ENCODE results near the gene TRIM43.
"Not testable (repeated sequence)": the region's sequence is repeated elsewhere in the genome, so short reads cannot be mapped to it uniquely, and the experiment has no call there.

TRIM43 gene

DNA sequence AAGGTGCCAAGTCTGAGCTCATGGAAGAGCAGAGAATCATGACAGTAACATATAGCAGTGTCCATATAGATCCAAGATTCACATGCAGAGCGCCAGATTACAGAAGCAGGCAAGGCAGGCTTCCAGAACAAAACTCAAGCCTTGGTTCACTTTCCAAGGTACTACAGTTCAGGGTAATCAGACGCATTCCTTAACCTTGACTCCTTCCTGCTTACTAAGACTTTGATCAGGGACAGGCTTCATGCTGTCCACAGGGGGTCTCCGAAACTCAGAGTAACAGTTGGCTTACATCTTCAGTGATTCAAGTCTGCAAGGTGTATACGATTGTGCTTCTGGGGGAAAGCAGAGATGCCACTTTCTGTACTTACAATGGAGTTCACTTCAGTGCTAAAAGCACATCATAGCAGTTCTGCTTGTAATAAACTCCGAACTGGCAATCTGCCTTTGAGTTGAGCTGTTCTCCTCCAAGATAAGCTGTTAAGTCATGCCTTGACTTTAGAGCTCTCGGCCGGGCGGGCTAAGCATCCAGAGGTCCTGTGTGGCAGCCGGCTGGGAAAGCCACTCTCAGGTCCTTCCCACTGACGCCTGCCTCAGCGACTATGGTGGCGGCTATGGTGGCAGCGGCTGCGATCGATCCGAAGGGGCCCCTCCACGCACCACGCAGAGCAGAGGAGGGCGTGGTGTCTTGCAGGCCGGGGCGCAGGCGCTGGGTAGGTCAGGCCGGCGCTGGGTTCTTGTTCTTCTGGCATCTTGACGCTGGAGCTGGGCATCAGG lies 48.9 kb downstream of the TRIM43 start:
- peak; percentile 88 for FAIRE-seq

DNA sequence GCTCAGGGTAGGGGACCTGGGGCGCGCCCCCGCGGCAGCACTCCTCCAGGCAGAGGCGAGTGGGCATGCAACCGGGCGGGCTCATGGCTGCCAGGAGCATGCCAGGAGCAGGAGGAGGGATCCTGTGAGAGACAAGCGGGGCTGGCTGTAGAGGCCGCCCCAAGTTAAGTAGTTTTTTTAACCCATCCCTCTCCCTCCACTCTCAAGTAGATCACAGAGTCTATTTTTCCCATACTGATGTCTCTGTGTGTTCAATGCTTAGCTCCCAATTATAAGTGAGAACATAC lies 49.4 kb downstream of the TRIM43 start:
- not testable (repeated sequence) for DNase-seq (ENCODE audit: insufficient read length, low spot score); FAIRE-seq

More for the DNA sequence above, 48.9 kb downstream of the TRIM43 start:
- not testable (repeated sequence) for DNase-seq (ENCODE audit: insufficient read length, low spot score)

DNA sequence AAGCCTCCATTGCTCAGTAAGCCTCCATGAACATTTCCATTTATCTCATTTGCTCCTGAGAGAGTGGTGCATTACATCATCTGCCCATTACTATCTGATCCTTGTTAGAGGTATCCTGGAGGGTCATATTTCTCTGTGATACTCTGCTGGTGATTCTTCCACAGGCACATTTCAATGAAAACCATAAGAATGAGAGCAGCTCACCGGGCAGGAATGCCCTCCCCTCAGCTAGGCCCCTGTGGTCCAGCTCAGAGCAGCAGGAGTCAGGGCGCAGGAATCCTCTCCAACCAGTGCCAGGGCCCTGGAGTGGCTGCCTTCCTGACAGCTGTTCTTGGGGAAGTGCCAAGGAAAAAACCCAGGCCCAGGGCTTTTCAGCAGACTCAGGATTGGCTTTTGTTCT lies 50.0 kb downstream of the TRIM43 start:
- FAIRE-seq = peak; percentile 99

DNA sequence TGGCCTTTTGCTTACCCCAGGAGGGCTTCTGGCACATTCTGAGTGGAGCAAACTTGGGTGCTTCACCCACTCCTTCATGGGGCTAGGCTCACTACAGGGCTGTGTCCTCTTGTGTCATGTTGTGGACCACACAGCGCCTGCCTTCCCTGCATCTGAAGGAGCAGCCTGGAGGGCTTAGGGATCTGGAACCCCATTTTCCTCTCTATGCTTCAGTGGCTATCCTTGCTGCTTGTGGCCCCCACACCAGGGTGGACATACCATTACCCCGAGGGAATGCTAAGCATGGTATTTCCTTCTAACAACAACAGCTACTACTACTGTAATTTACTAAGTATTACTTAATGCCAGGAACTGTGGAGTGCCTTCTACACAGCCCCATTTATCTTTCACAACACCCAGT lies 50.6 kb downstream of the TRIM43 start:
- FAIRE-seq = peak; percentile 46
- not testable (repeated sequence) for DNase-seq (ENCODE audit: insufficient read length, low spot score)

More for the DNA sequence above, 50.0 kb downstream of the TRIM43 start:
- DNase-seq (ENCODE audit: insufficient read length, low spot score) = not testable (repeated sequence)

DNA sequence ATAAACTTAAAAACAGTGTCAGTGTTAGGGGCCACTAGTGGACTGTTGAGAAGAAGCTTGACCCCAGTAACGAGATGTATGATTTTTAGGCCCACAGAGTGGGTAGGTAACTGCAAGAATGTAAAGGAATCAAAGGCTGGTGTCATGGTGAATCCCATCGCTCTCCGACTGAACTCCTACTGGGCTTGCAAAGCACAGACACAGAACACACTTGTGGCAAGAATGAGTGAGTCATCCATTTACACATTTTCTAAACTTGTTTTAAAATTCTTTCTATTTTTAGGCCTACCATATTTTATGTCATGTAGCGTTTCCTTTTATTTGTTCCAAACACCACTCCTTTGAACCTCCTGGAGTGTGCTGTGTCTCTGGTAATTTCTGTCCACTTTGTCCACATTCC lies 51.1 kb downstream of the TRIM43 start:
- not testable (repeated sequence) for DNase-seq (ENCODE audit: insufficient read length, low spot score)

DNA sequence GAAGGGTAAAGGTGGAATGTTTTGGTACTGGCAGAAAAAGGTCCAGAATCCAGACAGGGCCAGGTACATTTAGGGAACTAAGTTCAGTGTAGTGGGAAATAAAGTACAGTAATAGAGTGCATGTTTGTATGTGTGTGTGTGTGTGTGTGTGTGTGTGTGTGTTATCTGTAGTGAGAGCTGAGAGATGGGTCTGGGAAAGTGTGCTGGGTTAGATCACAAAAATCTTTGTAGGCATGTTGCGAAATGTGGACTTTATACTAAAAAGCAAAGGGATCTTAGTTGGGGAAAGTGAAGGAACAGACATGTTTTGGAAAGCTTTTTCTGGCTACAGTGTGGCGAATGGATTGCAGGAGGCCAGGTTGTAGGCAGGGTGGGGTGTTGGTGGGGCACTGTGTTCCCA lies 53.5 kb downstream of the TRIM43 start:
- DNase-seq (ENCODE audit: insufficient read length, low spot score); FAIRE-seq: not testable (repeated sequence)

More for the DNA sequence above, 51.1 kb downstream of the TRIM43 start:
- not testable (repeated sequence) for FAIRE-seq

DNA sequence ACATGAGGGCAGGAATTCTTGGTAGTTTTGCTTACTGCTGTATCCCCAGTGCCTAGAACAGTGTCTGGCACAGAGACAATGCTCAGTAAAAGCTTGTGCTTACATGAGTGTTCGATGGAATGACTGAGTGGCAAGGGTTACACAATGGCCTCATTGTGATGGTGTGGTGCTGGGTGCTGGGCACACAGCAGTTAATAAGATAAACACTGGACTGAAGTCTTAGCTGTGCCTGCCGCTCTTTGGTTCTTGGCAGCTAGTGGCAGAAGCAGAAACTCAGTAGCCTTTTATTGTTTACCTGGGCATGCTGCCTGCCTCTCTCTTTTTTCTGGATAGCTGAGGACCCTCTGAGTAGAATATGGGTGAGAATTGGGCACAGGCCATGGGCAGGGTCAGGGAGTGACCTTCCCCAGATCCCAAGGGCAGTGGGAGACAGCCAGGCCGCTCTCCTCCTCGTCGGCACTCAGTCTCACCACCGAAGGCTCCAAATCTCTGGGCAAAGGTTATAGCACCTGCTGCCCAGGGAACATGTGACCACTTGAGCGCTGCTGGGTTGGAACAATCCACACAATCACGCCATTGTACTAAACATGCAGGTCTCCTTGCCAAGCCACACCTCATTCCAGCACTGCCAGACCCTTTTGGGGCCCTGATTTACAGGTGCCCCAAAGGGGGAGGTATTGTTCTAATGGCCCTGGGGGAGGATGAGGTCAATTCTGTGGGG lies 54.6 kb downstream of the TRIM43 start:
- not testable (repeated sequence) for DNase-seq (ENCODE audit: insufficient read length, low spot score); FAIRE-seq

DNA sequence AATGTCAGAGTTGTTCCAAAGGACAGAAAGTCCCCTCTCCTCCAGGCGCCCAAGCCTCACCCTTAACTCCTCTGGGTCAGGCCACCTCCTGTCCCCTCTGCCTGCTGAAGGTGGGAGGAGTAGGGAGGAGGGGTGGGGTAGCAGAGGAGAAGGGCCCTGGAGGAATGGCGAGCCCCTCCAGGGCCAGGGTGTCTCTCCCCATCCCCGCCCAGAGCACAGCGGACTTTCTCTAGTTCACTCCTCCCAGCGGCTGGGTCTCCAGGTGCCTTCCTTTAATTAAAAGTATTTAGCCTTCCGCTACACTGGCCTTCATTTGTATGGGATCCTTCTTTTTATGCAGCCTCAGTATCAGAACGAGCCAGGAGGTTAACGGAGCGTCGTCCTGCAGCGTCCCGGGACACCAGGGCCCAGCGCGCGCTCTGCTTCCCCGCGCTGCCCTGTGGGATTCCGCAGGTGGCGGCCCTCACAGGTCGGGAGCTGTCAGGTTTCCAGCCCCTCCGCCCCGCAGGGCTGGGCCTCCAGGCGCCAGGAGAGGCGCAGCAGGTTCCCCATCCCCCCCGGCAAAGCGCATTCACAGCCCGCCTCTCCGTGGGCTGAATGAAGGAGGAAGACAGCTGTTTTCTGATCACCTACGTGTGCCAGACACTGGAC lies 57.2 kb downstream of the TRIM43 start:
- DNase-seq (ENCODE audit: insufficient read length, low spot score); FAIRE-seq: not testable (repeated sequence)
